WTC11 (cell line): Measurements from ENCODE around the gene PARD3B.

ENCODE experiments used
- ATF1 ChIP-seq: sonication (generic); formaldehyde crosslinking; IDR thresholded peaks from 2 replicates; pipeline ENCODE4 v1.8.1; 2023; ENCODE audit warnings: mild to moderate bottlenecking, moderate library complexity, missing genetic modification reagents
- ETV6 ChIP-seq: sonication (generic); formaldehyde crosslinking; IDR thresholded peaks from 2 replicates; pipeline ENCODE4 v1.8.1; 2022; ENCODE audit warnings: mild to moderate bottlenecking, missing genetic modification reagents
- GABPB1 ChIP-seq: sonication (generic); formaldehyde crosslinking; IDR thresholded peaks from 2 replicates; pipeline ENCODE4 v1.8.1; 2023; ENCODE audit warnings: mild to moderate bottlenecking, missing genetic modification reagents
- JAZF1 ChIP-seq: fragments of 250-450 bp; sonication (Bioruptor Pico); IDR thresholded peaks from 2 replicates; pipeline ENCODE4 v1.9.0; 2021; ENCODE audit warnings: moderate library complexity, mild to moderate bottlenecking, inconsistent platforms
- JUN ChIP-seq: sonication (generic); formaldehyde crosslinking; IDR thresholded peaks from 2 replicates; pipeline ENCODE4 v1.8.0; 2023; ENCODE audit warnings: mild to moderate bottlenecking, missing genetic modification reagents
- KAT7 ChIP-seq: sonication (generic); formaldehyde crosslinking; IDR thresholded peaks from 2 replicates; pipeline ENCODE4 v1.8.1; 2023; ENCODE audit warnings: missing genetic modification reagents, mild to moderate bottlenecking, borderline replicate concordance
- ZNF423 ChIP-seq: fragments of 250-450 bp; sonication (Bioruptor Pico); IDR thresholded peaks from 2 replicates; pipeline ENCODE4 v2.1.2; 2022; ENCODE audit warnings: mild to moderate bottlenecking, moderate library complexity
- TF ChIP-seq, protein P1 (sequence below): fragments of 200-600 bp; IDR thresholded peaks from 2 replicates; pipeline ENCODE4 v1.8.0; 2022; ENCODE audit warnings: antibody characterized with exemption
- TF ChIP-seq, protein P2 (sequence below): sonication (generic); formaldehyde crosslinking; IDR thresholded peaks from 2 replicates; pipeline ENCODE4 v1.8.1; 2023; ENCODE audit warnings: mild to moderate bottlenecking, moderate library complexity, missing genetic modification reagents
- TF ChIP-seq, protein P3 (sequence below): sonication (generic); formaldehyde crosslinking; IDR thresholded peaks from 2 replicates; pipeline ENCODE4 v1.8.1; 2023; ENCODE audit warnings: mild to moderate bottlenecking, missing genetic modification reagents, moderate library complexity
- TF ChIP-seq, protein P4 (sequence below): sonication (generic); formaldehyde crosslinking; IDR thresholded peaks from 2 replicates; pipeline ENCODE4 v1.8.1; 2023; ENCODE audit warnings: mild to moderate bottlenecking, missing genetic modification reagents
- TF ChIP-seq, protein P5 (sequence below): fragments of 250-450 bp; sonication (Bioruptor Pico); conservative IDR thresholded peaks from 2 replicates; pipeline ENCODE4 v1.9.0; 2021; ENCODE audit warnings: mild to moderate bottlenecking

DNA sequence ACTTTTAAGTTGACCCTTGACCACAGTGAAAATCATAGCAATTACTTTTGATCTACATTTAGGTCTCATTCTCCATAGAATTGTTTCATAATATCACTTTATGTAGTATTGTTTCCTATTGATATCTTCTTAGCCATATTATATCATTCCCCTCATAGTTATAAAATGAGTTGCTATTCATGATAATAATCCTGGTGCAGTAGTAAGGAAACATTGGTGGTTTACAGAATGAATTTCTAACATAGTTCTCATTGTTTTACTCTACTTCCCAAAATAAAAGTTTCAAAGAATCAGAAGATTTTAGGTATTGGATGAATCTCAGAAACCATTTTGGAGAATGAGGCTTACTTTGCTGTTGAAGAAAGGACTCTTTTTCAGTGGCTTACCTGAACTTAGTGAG lies 246.0 kb downstream of the PARD3B start:
- TF ChIP-seq, protein P1, sequence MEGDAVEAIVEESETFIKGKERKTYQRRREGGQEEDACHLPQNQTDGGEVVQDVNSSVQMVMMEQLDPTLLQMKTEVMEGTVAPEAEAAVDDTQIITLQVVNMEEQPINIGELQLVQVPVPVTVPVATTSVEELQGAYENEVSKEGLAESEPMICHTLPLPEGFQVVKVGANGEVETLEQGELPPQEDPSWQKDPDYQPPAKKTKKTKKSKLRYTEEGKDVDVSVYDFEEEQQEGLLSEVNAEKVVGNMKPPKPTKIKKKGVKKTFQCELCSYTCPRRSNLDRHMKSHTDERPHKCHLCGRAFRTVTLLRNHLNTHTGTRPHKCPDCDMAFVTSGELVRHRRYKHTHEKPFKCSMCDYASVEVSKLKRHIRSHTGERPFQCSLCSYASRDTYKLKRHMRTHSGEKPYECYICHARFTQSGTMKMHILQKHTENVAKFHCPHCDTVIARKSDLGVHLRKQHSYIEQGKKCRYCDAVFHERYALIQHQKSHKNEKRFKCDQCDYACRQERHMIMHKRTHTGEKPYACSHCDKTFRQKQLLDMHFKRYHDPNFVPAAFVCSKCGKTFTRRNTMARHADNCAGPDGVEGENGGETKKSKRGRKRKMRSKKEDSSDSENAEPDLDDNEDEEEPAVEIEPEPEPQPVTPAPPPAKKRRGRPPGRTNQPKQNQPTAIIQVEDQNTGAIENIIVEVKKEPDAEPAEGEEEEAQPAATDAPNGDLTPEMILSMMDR, result no peak
- no peak for TF ChIP-seq ZNF423
- TF ChIP-seq, protein P2, sequence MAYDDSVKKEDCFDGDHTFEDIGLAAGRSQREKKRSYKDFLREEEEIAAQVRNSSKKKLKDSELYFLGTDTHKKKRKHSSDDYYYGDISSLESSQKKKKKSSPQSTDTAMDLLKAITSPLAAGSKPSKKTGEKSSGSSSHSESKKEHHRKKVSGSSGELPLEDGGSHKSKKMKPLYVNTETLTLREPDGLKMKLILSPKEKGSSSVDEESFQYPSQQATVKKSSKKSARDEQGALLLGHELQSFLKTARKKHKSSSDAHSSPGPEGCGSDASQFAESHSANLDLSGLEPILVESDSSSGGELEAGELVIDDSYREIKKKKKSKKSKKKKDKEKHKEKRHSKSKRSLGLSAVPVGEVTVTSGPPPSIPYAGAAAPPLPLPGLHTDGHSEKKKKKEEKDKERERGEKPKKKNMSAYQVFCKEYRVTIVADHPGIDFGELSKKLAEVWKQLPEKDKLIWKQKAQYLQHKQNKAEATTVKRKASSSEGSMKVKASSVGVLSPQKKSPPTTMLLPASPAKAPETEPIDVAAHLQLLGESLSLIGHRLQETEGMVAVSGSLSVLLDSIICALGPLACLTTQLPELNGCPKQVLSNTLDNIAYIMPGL, result no peak
- TF ChIP-seq, protein P3, sequence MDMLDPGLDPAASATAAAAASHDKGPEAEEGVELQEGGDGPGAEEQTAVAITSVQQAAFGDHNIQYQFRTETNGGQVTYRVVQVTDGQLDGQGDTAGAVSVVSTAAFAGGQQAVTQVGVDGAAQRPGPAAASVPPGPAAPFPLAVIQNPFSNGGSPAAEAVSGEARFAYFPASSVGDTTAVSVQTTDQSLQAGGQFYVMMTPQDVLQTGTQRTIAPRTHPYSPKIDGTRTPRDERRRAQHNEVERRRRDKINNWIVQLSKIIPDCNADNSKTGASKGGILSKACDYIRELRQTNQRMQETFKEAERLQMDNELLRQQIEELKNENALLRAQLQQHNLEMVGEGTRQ (CRISPR knock-in tag), result no peak
- no peak for TF ChIP-seq KAT7
- TF ChIP-seq ATF1 (CRISPR knock-in tag), result no peak
- TF ChIP-seq, protein P4, sequence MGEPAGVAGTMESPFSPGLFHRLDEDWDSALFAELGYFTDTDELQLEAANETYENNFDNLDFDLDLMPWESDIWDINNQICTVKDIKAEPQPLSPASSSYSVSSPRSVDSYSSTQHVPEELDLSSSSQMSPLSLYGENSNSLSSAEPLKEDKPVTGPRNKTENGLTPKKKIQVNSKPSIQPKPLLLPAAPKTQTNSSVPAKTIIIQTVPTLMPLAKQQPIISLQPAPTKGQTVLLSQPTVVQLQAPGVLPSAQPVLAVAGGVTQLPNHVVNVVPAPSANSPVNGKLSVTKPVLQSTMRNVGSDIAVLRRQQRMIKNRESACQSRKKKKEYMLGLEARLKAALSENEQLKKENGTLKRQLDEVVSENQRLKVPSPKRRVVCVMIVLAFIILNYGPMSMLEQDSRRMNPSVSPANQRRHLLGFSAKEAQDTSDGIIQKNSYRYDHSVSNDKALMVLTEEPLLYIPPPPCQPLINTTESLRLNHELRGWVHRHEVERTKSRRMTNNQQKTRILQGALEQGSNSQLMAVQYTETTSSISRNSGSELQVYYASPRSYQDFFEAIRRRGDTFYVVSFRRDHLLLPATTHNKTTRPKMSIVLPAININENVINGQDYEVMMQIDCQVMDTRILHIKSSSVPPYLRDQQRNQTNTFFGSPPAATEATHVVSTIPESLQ (CRISPR knock-in tag), result no peak
- no peak for TF ChIP-seq GABPB1 (CRISPR knock-in tag)
- no peak for TF ChIP-seq JUN (CRISPR knock-in tag)
- TF ChIP-seq, protein P5, sequence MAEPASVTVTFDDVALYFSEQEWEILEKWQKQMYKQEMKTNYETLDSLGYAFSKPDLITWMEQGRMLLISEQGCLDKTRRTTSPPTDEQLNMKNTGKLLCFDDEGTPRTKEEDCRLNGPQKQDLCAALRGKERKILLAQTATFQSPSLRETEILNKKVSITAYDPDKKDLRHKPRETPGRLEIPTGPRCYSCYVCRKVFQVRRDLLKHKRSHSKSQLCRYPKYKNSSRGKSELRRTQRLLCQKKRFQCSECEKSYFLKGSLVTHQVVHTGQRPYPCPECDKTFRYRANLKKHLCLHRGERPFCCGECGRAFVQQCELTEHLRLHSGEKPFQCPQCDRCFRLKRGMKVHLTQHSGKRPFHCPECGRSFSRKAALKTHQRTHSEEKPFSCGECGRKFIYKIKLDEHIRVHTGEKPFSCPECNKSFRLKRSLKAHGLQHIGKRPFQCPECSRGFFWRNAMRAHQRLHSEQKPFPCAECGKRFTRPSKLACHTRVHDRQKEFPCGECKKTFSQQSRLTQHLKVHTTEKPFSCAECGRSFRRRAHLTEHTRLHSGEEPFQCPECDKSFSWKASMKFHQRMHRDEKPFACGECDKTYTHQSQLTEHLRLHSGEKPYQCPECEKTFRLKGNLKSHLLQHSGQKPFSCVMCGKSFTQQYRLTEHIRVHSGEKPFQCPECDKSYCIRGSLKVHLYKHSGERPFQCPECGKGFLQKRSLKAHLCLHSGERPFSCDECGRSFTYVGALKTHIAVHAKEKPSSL (CRISPR knock-in tag), result no peak
- no peak for TF ChIP-seq ETV6 (CRISPR knock-in tag)
- no peak for TF ChIP-seq JAZF1
